OCI-LY1 (cell line): ENCODE measurements around the gene ITGA2.

ENCODE experiments used
- CTCF ChIP-seq: fragments of 200-600 bp; sonication (generic), shearing (Covaris generic); IDR thresholded peaks from 2 replicates; pipeline ENCODE4 v1.5.1; 2017; ENCODE audit warnings: mild to moderate bottlenecking, antibody characterized with exemption, low read length, moderate library complexity, mixed read lengths
- EZH2 ChIP-seq: fragments of 200-600 bp; sonication (generic), shearing (Covaris generic); IDR thresholded peaks from 2 replicates; pipeline ENCODE4 v1.8.0; 2017; ENCODE audit warnings: borderline replicate concordance, mixed run types, mild to moderate bottlenecking, antibody characterized with exemption, low read length, moderate library complexity, mixed read lengths

- TF ChIP-seq EZH2 (no peak), CTCF (no peak)
These were observed 40.5 kb downstream of the ITGA2 start for GRCh38 chr5:53029608-53030007.
